CD14-positive monocyte (primary cell): ENCODE measurements around the gene RDH14. TPM values are rescaled to one million over a fixed set of nuclear protein-coding genes. Genes with fewer than 3 reads are reported as not detected.

ENCODE experiments used
- DNase-seq, 3 donors: peaks; one replicate each; pipeline ENCODE4 v3.0.0-alpha.2; 2011 to 2022
- H2AFZ ChIP-seq: 2 replicates; pipeline ENCODE4 v1.6.0; 2012; ENCODE audit warnings: mild to moderate bottlenecking, low read depth, low read length, inconsistent platforms; ENCODE audit not compliant: insufficient read depth, poor library complexity, severe bottlenecking
- H3K27ac ChIP-seq, 2 donors: 1 replicate in 1 of 2; 2 replicates in 1 of 2; pipeline ENCODE4 v1.5.1; 2012 to 2013; ENCODE audit warnings: low read length in 2 of 2, control low read depth in 1 of 2, inconsistent platforms in 1 of 2, low read depth in 1 of 2, mild to moderate bottlenecking in 1 of 2
- H3K27me3 ChIP-seq, 2 donors: one replicate each; pipeline versions ENCODE4 v1.6.0 to v1.6.1; 2011 to 2013; ENCODE audit warnings: low read length in 2 of 2; ENCODE audit not compliant: control insufficient read depth in 2 of 2, insufficient read depth in 2 of 2
- H3K36me3 ChIP-seq, 2 donors: replicated peaks in 1 of 2; 1 replicate in 1 of 2; 2 replicates in 1 of 2; pipeline versions ENCODE4 v1.5.1 to v1.6.1; 2012 to 2013; ENCODE audit warnings: low read length in 2 of 2, control low read depth in 1 of 2, inconsistent platforms in 1 of 2, mild to moderate bottlenecking in 1 of 2; ENCODE audit not compliant: insufficient read depth in 2 of 2, control insufficient read depth in 1 of 2
- H3K4me1 ChIP-seq, 2 donors: 1 replicate in 1 of 2; 2 replicates in 1 of 2; pipeline versions ENCODE4 v1.5.1 to v1.6.1; 2012 to 2013; ENCODE audit warnings: low read length in 2 of 2, control low read depth in 1 of 2, inconsistent platforms in 1 of 2, mild to moderate bottlenecking in 1 of 2, moderate library complexity in 1 of 2; ENCODE audit not compliant: insufficient read depth in 2 of 2, control insufficient read depth in 1 of 2
- H3K4me2 ChIP-seq: replicated peaks from 2 replicates; pipeline ENCODE3; 2012; ENCODE audit warnings: low read length, moderate library complexity, mild to moderate bottlenecking; ENCODE audit not compliant: poor library complexity, severe bottlenecking; ENCODE audit errors: extremely low read depth
- H3K4me3 ChIP-seq, 3 experiments: fragments of 200-600 bp in 1 of 3; sonication (generic) in 1 of 3; replicated peaks in 1 of 3; 1 replicate in 2 of 3; 2 replicates in 1 of 3; pipeline ENCODE4 v1.5.1; 2011 to 2013; ENCODE audit warnings: low read length in 3 of 3, mild to moderate bottlenecking in 3 of 3, control low read depth in 2 of 3, low read depth in 2 of 3, inconsistent platforms in 1 of 3, moderate library complexity in 1 of 3
- H3K79me2 ChIP-seq: 2 replicates; pipeline ENCODE4 v1.6.0; 2012; ENCODE audit warnings: mild to moderate bottlenecking, control low read depth, inconsistent platforms, low read length, moderate library complexity; ENCODE audit not compliant: insufficient read depth
- H3K9ac ChIP-seq: 2 replicates; pipeline ENCODE4 v1.6.0; 2017; ENCODE audit warnings: low read length, mild to moderate bottlenecking; ENCODE audit not compliant: insufficient read depth, poor library complexity, severe bottlenecking
- H3K9me3 ChIP-seq, 2 donors: replicated peaks in 1 of 2; 1 replicate in 1 of 2; 2 replicates in 1 of 2; pipeline versions ENCODE4 v1.5.1 to v1.6.1; 2012 to 2013; ENCODE audit warnings: low read length in 2 of 2, control low read depth in 1 of 2; ENCODE audit not compliant: control insufficient read depth in 1 of 2, insufficient read depth in 1 of 2
- H4K20me1 ChIP-seq: 2 replicates; pipeline ENCODE4 v1.6.0; 2012; ENCODE audit warnings: mild to moderate bottlenecking, low read length, control low read depth, moderate library complexity; ENCODE audit not compliant: insufficient read depth
- H3K27ac Mint-ChIP-seq, 7 donors: one replicate each; pipeline ENCODE4 v1.8.0; 2020; ENCODE audit warnings: mild to moderate bottlenecking in 7 of 7, mixed read lengths in 7 of 7, moderate library complexity in 6 of 7, inconsistent platforms in 2 of 7
- H3K27me3 Mint-ChIP-seq, 3 donors: one replicate each; pipeline ENCODE4 v1.8.0; 2021 to 2022; ENCODE audit warnings: low read depth in 3 of 3, mild to moderate bottlenecking in 3 of 3, mixed read lengths in 3 of 3, moderate library complexity in 3 of 3, inconsistent platforms in 1 of 3
- H3K36me3 Mint-ChIP-seq, 2 donors: one replicate each; pipeline ENCODE4 v1.8.0; 2020; ENCODE audit warnings: mixed read lengths in 2 of 2, inconsistent platforms in 1 of 2, mild to moderate bottlenecking in 1 of 2
- H3K4me1 Mint-ChIP-seq: one replicate; pipeline ENCODE4 v1.8.0; 2020; ENCODE audit warnings: mild to moderate bottlenecking, mixed read lengths
- H3K4me3 Mint-ChIP-seq, 2 donors: one replicate each; pipeline ENCODE4 v1.8.0; 2020; ENCODE audit warnings: mild to moderate bottlenecking in 2 of 2, mixed read lengths in 2 of 2, moderate library complexity in 1 of 2
- H3K9me3 Mint-ChIP-seq, 7 donors: one replicate each; pipeline ENCODE4 v1.8.0; 2020 to 2022; ENCODE audit warnings: mixed read lengths in 7 of 7, mild to moderate bottlenecking in 6 of 7, moderate library complexity in 6 of 7, inconsistent platforms in 2 of 7
- WGBS: methylation state at CpG from one replicate; pipeline ENCODE4 v1.1.5; 2013; ENCODE audit warnings: missing lambda C conversion rate; ENCODE audit not compliant: insufficient coverage; 5-methylcytosine and 5-hydroxymethylcytosine counted together
- intact Hi-C, 2 donors: fragments of 100-400 bp; cut with micrococcal nuclease; formaldehyde crosslinking; loops; one replicate each; pipeline versions ENCODE4 v1.15.0 to v1.15.1; 2023
- polyA plus RNA-seq, 3 donors: library from polyadenylated mRNA; depleted of rRNA in 1 of 3; unstranded in 2 of 3; stranded (reverse) in 1 of 3; fragments of 300-500 nt in 2 of 3; fragments of >200 nt in 1 of 3; fragmentation: Illumina TruSeq in 2 of 3; gene quantifications; 1 replicate in 2 of 3; 2 replicates in 1 of 3; pipeline ENCODE4 v1.2.3, GENCODE V29; 2012 to 2021
- TF ChIP-seq, protein P1 (sequence below): fragments of 200-600 bp; IDR thresholded peaks from one replicate; pipeline ENCODE4 v1.8.0; 2022; ENCODE audit warnings: antibody characterized with exemption, mild to moderate bottlenecking

Gene RDH14
- polyA plus RNA-seq, 3 donors, result 5.5 to 16.3 (median 14.3) TPM

DNA sequence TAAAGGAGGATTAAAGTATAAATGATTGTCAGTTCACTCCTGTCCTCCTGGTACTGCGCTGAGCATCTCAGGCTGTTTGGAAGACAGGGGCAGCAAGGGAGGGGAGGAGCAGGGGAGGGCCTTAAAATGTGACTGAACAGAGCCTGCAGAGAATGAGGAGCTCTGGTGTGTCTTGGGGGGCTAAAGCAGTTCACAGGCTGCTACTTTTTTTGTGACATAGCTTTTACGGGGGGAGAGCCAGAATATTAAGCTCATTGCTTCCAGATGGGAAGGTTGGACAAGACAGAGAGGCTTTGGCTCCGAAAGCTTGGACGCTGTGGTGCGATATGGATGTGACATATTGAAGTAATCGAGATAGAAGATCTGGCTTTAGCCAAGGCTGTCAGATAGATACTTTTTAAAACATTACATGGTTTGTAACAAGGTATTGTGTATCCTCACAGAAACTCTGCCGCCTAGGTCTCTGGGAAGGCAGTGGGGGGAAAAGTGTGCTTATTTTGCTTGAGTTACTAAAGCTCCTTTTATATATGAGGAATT, 40.5 kb downstream of the RDH14 start:
- Histone ChIP-seq H3K4me3 (no peak overlapping the region), H3K4me1 (no peaks in the 10 kb centered on the region), H3K9me3 (no peaks in the 10 kb centered on the region), H4K20me1 (no peaks in the 10 kb centered on the region), H3K79me2 (no peaks in the 10 kb centered on the region), H3K36me3 (no peaks in the 10 kb centered on the region), H2AFZ (no peak overlapping the region), H3K9ac (no peak overlapping the region), H3K27me3 (no peaks in the 10 kb centered on the region), H3K27ac (no peak overlapping the region), H3K4me2 (no peak overlapping the region)
- no peak for DNase-seq
- TF ChIP-seq, protein P1, sequence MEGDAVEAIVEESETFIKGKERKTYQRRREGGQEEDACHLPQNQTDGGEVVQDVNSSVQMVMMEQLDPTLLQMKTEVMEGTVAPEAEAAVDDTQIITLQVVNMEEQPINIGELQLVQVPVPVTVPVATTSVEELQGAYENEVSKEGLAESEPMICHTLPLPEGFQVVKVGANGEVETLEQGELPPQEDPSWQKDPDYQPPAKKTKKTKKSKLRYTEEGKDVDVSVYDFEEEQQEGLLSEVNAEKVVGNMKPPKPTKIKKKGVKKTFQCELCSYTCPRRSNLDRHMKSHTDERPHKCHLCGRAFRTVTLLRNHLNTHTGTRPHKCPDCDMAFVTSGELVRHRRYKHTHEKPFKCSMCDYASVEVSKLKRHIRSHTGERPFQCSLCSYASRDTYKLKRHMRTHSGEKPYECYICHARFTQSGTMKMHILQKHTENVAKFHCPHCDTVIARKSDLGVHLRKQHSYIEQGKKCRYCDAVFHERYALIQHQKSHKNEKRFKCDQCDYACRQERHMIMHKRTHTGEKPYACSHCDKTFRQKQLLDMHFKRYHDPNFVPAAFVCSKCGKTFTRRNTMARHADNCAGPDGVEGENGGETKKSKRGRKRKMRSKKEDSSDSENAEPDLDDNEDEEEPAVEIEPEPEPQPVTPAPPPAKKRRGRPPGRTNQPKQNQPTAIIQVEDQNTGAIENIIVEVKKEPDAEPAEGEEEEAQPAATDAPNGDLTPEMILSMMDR, result no peak
- intact Hi-C loops, result loop anchor here (2.0 to 10.0 kb wide), 2 partner anchors 845 to 1343 kb away; no protein-coding TSS in a partner anchor
- Mint-ChIP-seq H3K4me1 (no peaks in the 10 kb centered on the region), H3K4me3 (no peak overlapping the region), H3K27me3 (peaks cover 0 to 10% (median 9%) of the 10 kb centered on the region in 3 donors), H3K27ac (no peak overlapping the region), H3K9me3 (no peaks in the 10 kb centered on the region), H3K36me3 (no peaks in the 10 kb centered on the region)
- 84% methylated on average over 7 of the region's 7 CpGs for WGBS

DNA sequence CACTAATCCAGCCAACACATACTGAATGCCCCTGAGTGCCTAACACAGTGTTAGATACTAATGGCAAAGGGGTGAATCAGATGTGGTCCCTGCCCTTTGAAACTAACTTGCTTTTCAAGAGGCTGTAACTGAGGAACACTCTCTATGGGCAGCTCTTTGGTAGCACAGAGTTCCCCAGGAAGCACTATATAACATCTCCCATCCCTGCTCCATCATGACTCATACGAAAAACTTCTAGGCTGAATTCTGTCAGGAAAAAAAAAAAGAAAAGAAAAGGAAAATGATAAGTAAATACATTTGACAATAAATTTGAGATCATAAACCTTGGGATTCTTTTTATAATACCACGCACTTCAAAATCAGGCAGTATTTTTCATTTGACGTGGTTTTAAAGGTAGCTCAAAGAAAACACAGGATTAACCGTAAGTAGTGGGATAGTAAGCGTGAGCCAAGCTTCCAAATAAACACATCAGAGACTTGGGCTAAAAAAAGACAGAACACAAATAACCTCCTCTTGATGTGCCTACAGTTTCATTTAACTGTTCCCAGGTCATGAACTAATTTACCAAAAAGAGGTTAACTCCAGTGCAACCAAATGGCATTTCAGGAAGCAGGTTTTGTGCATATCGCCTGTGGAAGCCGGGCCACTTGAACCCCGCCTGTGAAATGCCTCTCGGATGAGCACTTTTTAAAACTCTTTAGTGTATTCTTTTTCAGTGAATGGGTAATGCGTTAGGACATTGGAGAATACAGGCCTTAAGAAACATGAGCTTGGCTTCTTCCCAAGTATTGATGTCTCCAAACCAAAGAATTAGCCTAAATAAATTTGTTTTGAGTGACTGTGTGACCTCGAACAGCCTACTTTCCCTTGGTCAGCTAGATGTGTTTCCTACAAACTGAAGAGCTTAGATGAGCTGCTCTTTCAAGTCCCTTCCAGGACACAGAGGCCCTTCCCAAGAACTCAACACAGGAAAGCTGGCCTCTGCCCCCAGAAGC, 42.0 kb downstream of the RDH14 start:
- H4K20me1 ChIP-seq, result no peaks in the 10 kb centered on the region
- Mint-ChIP-seq H3K4me1 (no peaks in the 10 kb centered on the region), H3K27me3 (peaks cover 3 to 11% (median 8%) of the 10 kb centered on the region in 3 donors), H3K27ac (no peak overlapping the region), H3K9me3 (no peaks in the 10 kb centered on the region), H3K36me3 (no peaks in the 10 kb centered on the region), H3K4me3 (no peak overlapping the region)
- H3K79me2 ChIP-seq, result no peaks in the 10 kb centered on the region
- no peak overlapping the region for H3K9ac ChIP-seq
- H2AFZ ChIP-seq, result no peak overlapping the region
- H3K27ac ChIP-seq, result no peak overlapping the region
- no peaks in the 10 kb centered on the region for H3K36me3 ChIP-seq
- intact Hi-C loops, result no loop called here
- H3K9me3 ChIP-seq, result no peaks in the 10 kb centered on the region
- no peak for DNase-seq
- no peaks in the 10 kb centered on the region for H3K4me1 ChIP-seq
- TF ChIP-seq, protein P1, result no peak
- H3K4me2 ChIP-seq, result no peak overlapping the region
- no peaks in the 10 kb centered on the region for H3K27me3 ChIP-seq
- H3K4me3 ChIP-seq, result no peak overlapping the region
- 90% methylated on average over 3 of the region's 11 CpGs for WGBS
